GM18517 (cell line): ENCODE results near the gene SPATA2L.
A peak's percentile ranks its signal among the peaks of the same experiment; 100 is the strongest.

ENCODE experiments used
- ATAC-seq: cut with Tn5 transposase; IDR thresholded peaks from one replicate; pipeline ENCODE4 v1.9.1; 2021; ENCODE audit warnings: mild to moderate bottlenecking, moderate library complexity; ENCODE audit not compliant: unreplicated experiment

SPATA2L gene

GRCh38 chr16:89729293-89729692, 27.8 kb upstream of the SPATA2L start:
- ATAC-seq: no peak

GRCh38 chr16:89727406-89728120, 26.1 kb upstream of the SPATA2L start:
- ATAC-seq: no peak

GRCh38 chr16:89723279-89724250, 22.1 kb upstream of the SPATA2L start:
- ATAC-seq: no peak

- peak; percentile 5 for ATAC-seq
Observed at GRCh38 chr16:89722392-89723278, 21.1 kb upstream of the SPATA2L start.

GRCh38 chr16:89721546-89722391, 20.3 kb upstream of the SPATA2L start:
- ATAC-seq: peak; percentile 32

GRCh38 chr16:89720813-89721545, 19.5 kb upstream of the SPATA2L start, which contains the start of the genes VPS9D1 and ZNF276:
Gene VPS9D1 (minus strand): TSS chr16:89720898. CDS start chr16:89720861, 37 bp downstream.
Gene ZNF276 (plus strand): TSS chr16:89721537. CDS start chr16:89721641, 104 bp downstream.
- ATAC-seq: peak; percentile 43

- ATAC-seq: peak; percentile 21
Observed at GRCh38 chr16:89720551-89720812, 19.0 kb upstream of the SPATA2L start.

GRCh38 chr16:89717688-89718505, 16.4 kb upstream of the SPATA2L start:
- no peak for ATAC-seq

GRCh38 chr16:89716916-89717687, 15.6 kb upstream of the SPATA2L start:
- no peak for ATAC-seq

- no peak for ATAC-seq
Observed at GRCh38 chr16:89716493-89716892, 15.0 kb upstream of the SPATA2L start.

- ATAC-seq: no peak
Observed at GRCh38 chr16:89712274-89712781, 10.8 kb upstream of the SPATA2L start.

GRCh38 chr16:89711601-89712273, 10.2 kb upstream of the SPATA2L start:
- no peak for ATAC-seq

- ATAC-seq: no peak
Observed at GRCh38 chr16:89710709-89711564, 9.4 kb upstream of the SPATA2L start.

GRCh38 chr16:89709716-89710432, 8.4 kb upstream of the SPATA2L start:
- no peak for ATAC-seq

- ATAC-seq: no peak
Observed at GRCh38 chr16:89709166-89709565, 7.7 kb upstream of the SPATA2L start.
